Heart right ventricle (tissue), 16 donors: ENCODE data around the gene FAM3C. TPM values are rescaled to one million over a fixed set of nuclear protein-coding genes. Genes with fewer than 3 reads are reported as not detected.
"Not testable (repeated sequence)": the region's sequence is repeated elsewhere in the genome, so short reads cannot be mapped to it uniquely, and the experiment has no call there.

ENCODE experiments used
- ATAC-seq, 8 donors: fragments of 200-7000 bp; cut with Tn5 transposase; one replicate each; pipeline ENCODE4 v1.9.1; 2020; ENCODE audit warnings: mild to moderate bottlenecking in 8 of 8, moderate library complexity in 8 of 8, moderate number of reproducible peaks in 1 of 8
- DNase-seq, 2 donors: peaks; one replicate each; pipeline ENCODE4 v3.0.0-alpha.2; 2020
- H3K27ac ChIP-seq, 10 donors: fragments of 200-600 bp; sonication (generic) in 2 of 10; one replicate each; pipeline versions ENCODE4 v1.5.0 to v1.8.0; 2020 to 2022; ENCODE audit warnings: mild to moderate bottlenecking in 3 of 10
- H3K27me3 ChIP-seq, 7 donors: fragments of 200-600 bp; one replicate each; pipeline ENCODE4 v1.8.0; 2021 to 2022; ENCODE audit warnings: mild to moderate bottlenecking in 2 of 7
- H3K36me3 ChIP-seq, 9 donors: fragments of 200-600 bp; sonication (generic) in 1 of 9; one replicate each; pipeline versions ENCODE4 v1.5.0 to v1.8.0; 2020 to 2022; ENCODE audit warnings: mild to moderate bottlenecking in 2 of 9
- H3K4me1 ChIP-seq, 9 donors: fragments of 200-600 bp; sonication (generic) in 1 of 9; one replicate each; pipeline versions ENCODE4 v1.5.0 to v1.8.0; 2020 to 2022; ENCODE audit warnings: mild to moderate bottlenecking in 4 of 9
- H3K4me3 ChIP-seq, 10 donors: fragments of 200-600 bp; sonication (generic) in 2 of 10; one replicate each; pipeline versions ENCODE4 v1.5.0 to v1.8.0; 2020 to 2022; ENCODE audit warnings: mild to moderate bottlenecking in 7 of 10, moderate library complexity in 2 of 10
- H3K9me3 ChIP-seq, 11 donors: fragments of 200-600 bp in 10 of 11; sonication (generic) in 2 of 11; one replicate each; pipeline versions ENCODE4 v1.5.0 to v1.8.0; 2013 to 2022; ENCODE audit warnings: mild to moderate bottlenecking in 2 of 11, control low read depth in 1 of 11, moderate library complexity in 1 of 11
- CTCF ChIP-seq, 9 donors: fragments of 200-600 bp; sonication (generic) in 2 of 9; IDR thresholded peaks; one replicate each; pipeline versions ENCODE4 v1.5.0 to v1.8.0; 2021 to 2022; ENCODE audit warnings: antibody characterized with exemption in 9 of 9, mild to moderate bottlenecking in 5 of 9, moderate library complexity in 1 of 9
- WGBS, 2 donors: extraction: QIAGEN DNeasy Blood & Tissue Kit; methylation state at CpG; one replicate each; pipeline ENCODE4 v1.1.7; 2013; ENCODE audit warnings: inconsistent platforms in 1 of 2; 5-methylcytosine and 5-hydroxymethylcytosine counted together
- intact Hi-C, 10 donors: fragments of 100-400 bp; cut with DNase I; formaldehyde crosslinking; loops; one replicate each; pipeline versions ENCODE4 v1.11.1 to v1.14.2; 2022
- polyA plus RNA-seq, 2 donors: library from polyadenylated mRNA; stranded (reverse); fragments of 200-250 nt; gene quantifications; one replicate each; pipeline ENCODE4 v1.2.3, GENCODE V29; 2013
- total RNA-seq, 10 donors: library from RNA; stranded (reverse); fragmentation: NEBNext Ultra II Directional in 3 of 10; extraction: Animal tissue kit (Norgen Biotek cat#: 25700) in 3 of 10; gene quantifications; one replicate each; pipeline versions ENCODE4 v1.2.1 to v1.2.4, GENCODE V29; 2021 to 2023
- donor health status: Arrhythmogenic right ventricular cardiomyopathy.
- donor health status: ischemic (EF 13 %, LVEDD 7.1; RV severe dilation, severe dysfunction).
- donor health status: healthy with polysubstance abuse.
- donor health status: DM: no; HTN: yes; CAD: no.
- donor health status: DM: no; HTN: no; CAD: no.
- donor health status: ischemic (EF 25% LVEDD 6.9; RV normal size, moderate dysfunction).
- donor health status: ischemic (EF 25% LVEDD 5.7; RV mildly dilated, moderate dysfunction).
- donor health status: healthy.
- donor health status: DM: yes; HTN: yes; CAD: no.
- donor health status: Ischemic cardiomyopathy.
- donor health status: ischemic (EF 35%, LVEDD 5.7; RV mildly dilated, moderate dysfunction).
- donor health status: nonischemic (EF 11% LVEDD 7.7; RV severe dilation, severe dysfunction).
- donor health status: DM: yes; HTN: yes; CAD: no.
- donor health status: PGD.
- donor health status: ischemic (EF 29% LVEDD 5.4; RV normal size, mild dysfunction).
- donor health status: nonischemic (EF 23%, LVEDD 6.1; RV moderate dilation, normal function).

The FAM3C gene
- total and polyA plus RNA-seq, 12 donors = 16.5 to 60.8 (median 43.0) TPM

GRCh38 chr7:121438043-121438955 lies 42.2 kb upstream of the FAM3C start:
- not testable (repeated sequence) for H3K27me3 ChIP-seq, H3K36me3 ChIP-seq, H3K9me3 ChIP-seq
- ATAC-seq = peak in 6 of 8 donors; percentile 33 to 87 (median 60)
- peak in 6 of 9 donors; percentile 21 to 35 (median 26) for TF ChIP-seq CTCF (IDR thresholded peaks at IDR 0.05)
- peak; percentile 79 to 85 for DNase-seq
- WGBS, 2 donors = 6 to 8% methylated on average over 12 of the region's 12 CpGs
- H3K4me3 ChIP-seq = peak overlapping the region in 7 of 10 donors; percentile 14 to 42 (median 38)
- intact Hi-C loops = loop anchor here in 1 of 10 donors (5.0 kb wide), 1 partner anchor 41 kb away; the partner anchor contains the start of gene FAM3C
- H3K27ac ChIP-seq = peak overlapping the region in 8 of 10 donors; percentile 2 to 65 (median 36)
- H3K4me1 ChIP-seq = peaks cover 0 to 17% (median 8%) of the 10 kb centered on the region in 9 donors

GRCh38 chr7:121437470-121437869 lies 41.4 kb upstream of the FAM3C start:
- H3K4me3 ChIP-seq = no peak overlapping the region
- intact Hi-C loops = loop anchor here in 1 of 10 donors (5.0 kb wide), 1 partner anchor 40 kb away; the partner anchor contains the start of gene FAM3C
- H3K36me3 ChIP-seq = no peaks in the 10 kb centered on the region
- TF ChIP-seq CTCF (IDR thresholded peaks at IDR 0.05) = no peak
- H3K4me1 ChIP-seq = peaks cover 0 to 17% (median 8%) of the 10 kb centered on the region in 9 donors
- no peaks in the 10 kb centered on the region for H3K27me3 ChIP-seq
- ATAC-seq (no peak), DNase-seq (no peak)
- peak overlapping the region in 1 of 10 donors; percentile 65 for H3K27ac ChIP-seq
- peaks cover 0 to 9% (median 0%) of the 10 kb centered on the region in 11 donors for H3K9me3 ChIP-seq
- 92 to 98% methylated on average over 6 of the region's 6 CpGs for WGBS, 2 donors

DNA sequence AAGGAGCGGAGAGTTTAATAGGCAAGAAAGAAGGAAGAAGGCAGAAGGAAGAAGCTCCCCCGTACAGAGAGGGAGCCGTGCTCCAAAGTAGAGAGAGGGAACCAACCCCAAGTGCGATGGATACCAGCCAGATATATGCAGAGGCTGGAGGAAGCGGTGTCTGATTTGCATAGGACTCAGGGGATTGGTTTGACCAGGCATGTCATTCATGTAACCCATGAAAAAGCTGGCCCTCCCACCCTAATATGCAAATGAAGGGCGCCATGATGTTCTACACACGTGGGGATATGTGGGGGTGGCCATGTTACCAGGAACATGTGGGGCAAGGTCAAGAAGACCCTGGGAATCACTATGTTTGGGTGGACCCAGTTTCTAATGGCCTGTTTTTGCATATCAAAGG lies 40.6 kb upstream of the FAM3C start:
- H3K27me3 ChIP-seq = no peaks in the 10 kb centered on the region
- no peak overlapping the region for H3K4me3 ChIP-seq
- DNase-seq = no peak
- peaks cover 0 to 9% (median 0%) of the 10 kb centered on the region in 11 donors for H3K9me3 ChIP-seq
- intact Hi-C loops = loop anchor here in 1 of 10 donors (5.0 kb wide), 1 partner anchor 39 kb away; the partner anchor contains the start of gene FAM3C
- no peak for ATAC-seq
- WGBS, 2 donors = 94 to 96% methylated on average over 7 of the region's 7 CpGs
- no peak overlapping the region for H3K27ac ChIP-seq
- no peaks in the 10 kb centered on the region for H3K36me3 ChIP-seq
- TF ChIP-seq CTCF (IDR thresholded peaks at IDR 0.05) = no peak
- peaks cover 0 to 17% (median 8%) of the 10 kb centered on the region in 9 donors for H3K4me1 ChIP-seq

DNA sequence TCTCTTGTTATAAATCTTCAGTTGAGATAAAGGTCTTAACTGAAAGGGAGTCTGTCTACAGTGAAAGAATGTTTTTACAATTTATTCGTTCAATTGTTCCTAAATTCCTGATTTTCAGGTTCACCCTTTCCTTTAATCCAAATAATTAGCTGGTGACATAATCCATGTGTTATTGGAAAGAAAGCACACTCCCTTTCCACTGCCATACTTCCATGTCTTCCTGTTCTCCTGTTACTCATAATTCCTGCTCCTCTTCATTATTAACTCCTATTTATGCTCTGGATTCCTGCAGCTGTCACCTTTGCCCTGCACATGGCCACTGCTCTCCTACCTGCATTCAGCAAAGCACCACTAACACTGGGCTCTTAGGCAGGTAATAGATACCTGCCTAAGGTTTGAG lies 40.0 kb upstream of the FAM3C start:
- Histone ChIP-seq H3K9me3 (peaks cover 0 to 9% (median 0%) of the 10 kb centered on the region in 11 donors), H3K36me3 (no peaks in the 10 kb centered on the region), H3K27me3 (no peaks in the 10 kb centered on the region), H3K27ac (no peak overlapping the region), H3K4me1 (peaks cover 0 to 15% (median 8%) of the 10 kb centered on the region in 9 donors), H3K4me3 (no peak overlapping the region)
- no peak for ATAC-seq
- WGBS, 2 donors = 80 to 89% methylated on average over 1 of the region's 1 CpG
- TF ChIP-seq CTCF (IDR thresholded peaks at IDR 0.05) = no peak
- intact Hi-C loops = loop anchor here in 1 of 10 donors (5.0 kb wide), 1 partner anchor 39 kb away; the partner anchor contains the start of gene FAM3C
- DNase-seq = no peak
